H9 (cell line): ENCODE measurements around the gene RERE. TPM values are rescaled to one million over a fixed set of nuclear protein-coding genes. Genes with fewer than 3 reads are reported as not detected.

ENCODE experiments used
- DNase-seq: peaks from one replicate; pipeline ENCODE4 v3.0.0-alpha.2; 2017
- H2AFZ ChIP-seq: one replicate; pipeline ENCODE4 v1.6.1; 2013; ENCODE audit warnings: mild to moderate bottlenecking, low read length, control low read depth, moderate library complexity
- H2AK5ac ChIP-seq: 2 replicates; pipeline ENCODE4 v1.6.1; 2013; ENCODE audit warnings: low read length, control low read depth, mixed read lengths; ENCODE audit not compliant: insufficient read length
- H2BK120ac ChIP-seq: one replicate; pipeline ENCODE4 v1.6.1; 2013; ENCODE audit warnings: low read depth, mild to moderate bottlenecking, low read length, control low read depth, inconsistent platforms; ENCODE audit not compliant: poor library complexity, severe bottlenecking
- H2BK12ac ChIP-seq: 2 replicates; pipeline ENCODE4 v1.6.1; 2013; ENCODE audit warnings: low read length, control low read depth, mixed read lengths, low read depth; ENCODE audit not compliant: insufficient read length
- H2BK15ac ChIP-seq: 2 replicates; pipeline ENCODE4 v1.6.1; 2013; ENCODE audit warnings: low read depth, low read length, control low read depth
- H2BK20ac ChIP-seq: one replicate; pipeline ENCODE4 v1.6.1; 2013; ENCODE audit warnings: low read depth, mild to moderate bottlenecking, low read length, control low read depth, inconsistent platforms; ENCODE audit not compliant: poor library complexity, severe bottlenecking
- H2BK5ac ChIP-seq: 2 replicates; pipeline ENCODE4 v1.6.1; 2013; ENCODE audit warnings: low read length, control low read depth, mixed read lengths; ENCODE audit not compliant: insufficient read length
- H3K14ac ChIP-seq: 2 replicates; pipeline ENCODE4 v1.6.1; 2013; ENCODE audit warnings: low read length, control low read depth; ENCODE audit not compliant: insufficient read depth
- H3K18ac ChIP-seq: 2 replicates; pipeline ENCODE4 v1.6.1; 2013; ENCODE audit warnings: low read depth, mild to moderate bottlenecking, mixed read lengths, low read length, control low read depth; ENCODE audit not compliant: insufficient read length
- H3K23ac ChIP-seq: 2 replicates; pipeline ENCODE4 v1.6.1; 2013; ENCODE audit warnings: low read length, control low read depth, mixed read lengths, low read depth; ENCODE audit not compliant: insufficient read length
- H3K23me2 ChIP-seq: 2 replicates; pipeline ENCODE4 v1.6.1; 2013; ENCODE audit warnings: low read depth, mild to moderate bottlenecking, mixed read lengths, low read length, control low read depth; ENCODE audit not compliant: insufficient read length, poor library complexity, severe bottlenecking
- H3K27ac ChIP-seq: 2 replicates; pipeline ENCODE4 v1.5.1; 2013; ENCODE audit warnings: low read length, control low read depth, mixed read lengths, low read depth; ENCODE audit not compliant: insufficient read length
- H3K27me3 ChIP-seq: 2 replicates; pipeline ENCODE4 v1.6.1; 2013; ENCODE audit warnings: low read length, control low read depth, inconsistent platforms; ENCODE audit not compliant: insufficient read depth
- H3K4ac ChIP-seq: 2 replicates; pipeline ENCODE4 v1.6.1; 2013; ENCODE audit warnings: low read depth, mild to moderate bottlenecking, control low read depth, inconsistent platforms, low read length, moderate library complexity
- H3K4me1 ChIP-seq: 2 replicates; pipeline ENCODE4 v1.6.1; 2013; ENCODE audit warnings: low read length, control low read depth, inconsistent platforms; ENCODE audit not compliant: insufficient read depth
- H3K4me2 ChIP-seq: 2 replicates; pipeline ENCODE4 v1.6.1; 2013; ENCODE audit warnings: low read length, control low read depth, mixed read lengths; ENCODE audit not compliant: insufficient read length, insufficient read depth
- H3K56ac ChIP-seq: 2 replicates; pipeline ENCODE4 v1.6.1; 2013; ENCODE audit warnings: low read depth, mild to moderate bottlenecking, mixed read lengths, low read length, control low read depth; ENCODE audit not compliant: insufficient read length
- H3K79me1 ChIP-seq: 2 replicates; pipeline ENCODE4 v1.6.1; 2013; ENCODE audit warnings: low read depth, mild to moderate bottlenecking, moderate library complexity, low read length, control low read depth, inconsistent platforms; ENCODE audit not compliant: insufficient read depth, poor library complexity, severe bottlenecking
- H3K79me2 ChIP-seq: 2 replicates; pipeline ENCODE4 v1.6.1; 2013; ENCODE audit warnings: low read length, control low read depth, inconsistent platforms; ENCODE audit not compliant: insufficient read depth
- H3K9ac ChIP-seq: 2 replicates; pipeline ENCODE4 v1.6.1; 2013; ENCODE audit warnings: low read length, control low read depth, mixed read lengths; ENCODE audit not compliant: insufficient read length; ENCODE audit errors: extremely low read depth
- H3K9me3 ChIP-seq: one replicate; pipeline ENCODE4 v1.6.1; 2013; ENCODE audit warnings: low read depth, low read length, inconsistent platforms; ENCODE audit not compliant: control insufficient read depth
- H3T11ph ChIP-seq: one replicate; pipeline ENCODE4 v1.6.1; 2013; ENCODE audit warnings: mild to moderate bottlenecking, low read length, control low read depth, inconsistent platforms
- H4K20me1 ChIP-seq: one replicate; pipeline ENCODE4 v1.6.1; 2013; ENCODE audit not compliant: control insufficient read depth, insufficient read length, insufficient read depth
- H4K5ac ChIP-seq: 2 replicates; pipeline ENCODE4 v1.6.1; 2013; ENCODE audit warnings: low read depth, mild to moderate bottlenecking, mixed read lengths, low read length, control low read depth; ENCODE audit not compliant: insufficient read length
- H4K8ac ChIP-seq: replicated peaks from 2 replicates; pipeline ENCODE4 v1.6.1; 2013; ENCODE audit warnings: low read length, control low read depth, mixed read lengths, low read depth; ENCODE audit not compliant: insufficient read length
- H4K91ac ChIP-seq: 2 replicates; pipeline ENCODE4 v1.6.1; 2013; ENCODE audit warnings: low read depth, mild to moderate bottlenecking, moderate library complexity, mixed read lengths, low read length, control low read depth; ENCODE audit not compliant: insufficient read length
- H3K27ac Mint-ChIP-seq, 3 experiments: 2 replicates in 2 of 3; 3 replicates in 1 of 3; pipeline ENCODE4 v1.8.0; 2020 to 2021; ENCODE audit warnings: mixed read lengths in 3 of 3, mild to moderate bottlenecking in 1 of 3, moderate library complexity in 1 of 3
- H3K27me3 Mint-ChIP-seq: 2 replicates; pipeline ENCODE4 v1.8.0; 2021; ENCODE audit warnings: low read depth, mild to moderate bottlenecking, moderate library complexity, mixed read lengths
- H3K36me3 Mint-ChIP-seq, 3 experiments: 2 replicates in 2 of 3; 3 replicates in 1 of 3; pipeline ENCODE4 v1.8.0; 2020 to 2021; ENCODE audit warnings: low read depth in 3 of 3, mixed read lengths in 3 of 3; ENCODE audit not compliant: insufficient read depth in 1 of 3
- H3K4me1 Mint-ChIP-seq, 2 experiments: 2 replicates each; pipeline ENCODE4 v1.8.0; 2020; ENCODE audit warnings: mixed read lengths in 2 of 2
- H3K4me3 Mint-ChIP-seq, 2 experiments: 2 replicates in 1 of 2; 3 replicates in 1 of 2; pipeline ENCODE4 v1.8.0; 2020 to 2021; ENCODE audit warnings: mild to moderate bottlenecking in 2 of 2, mixed read lengths in 2 of 2, moderate library complexity in 1 of 2
- H3K9me3 Mint-ChIP-seq, 2 experiments: 2 replicates in 1 of 2; 3 replicates in 1 of 2; pipeline ENCODE4 v1.8.0; 2020; ENCODE audit warnings: mild to moderate bottlenecking in 2 of 2, mixed read lengths in 2 of 2, moderate library complexity in 1 of 2
- CTCF ChIP-seq: fragments of 200-600 bp; sonication (generic); conservative IDR thresholded peaks from 3 replicates; pipeline ENCODE4 v1.8.0; 2021; ENCODE audit warnings: antibody characterized with exemption, mild to moderate bottlenecking
- total RNA-seq: library from RNA; stranded (reverse); gene quantifications from 2 replicates; pipeline ENCODE4 v1.2.1, GENCODE V29; 2021

The RERE gene
- total RNA-seq, 1 experiment from 2014 or later: 103 TPM

- Mint-ChIP-seq H3K27me3 (no peaks in the 10 kb centered on the region), H3K9me3 (no peaks in the 10 kb centered on the region), H3K4me1 (peaks cover 21 to 22% of the 10 kb centered on the region in 2 experiments), H3K4me3 (no peak overlapping the region), H3K36me3 (peaks cover 0 to 3% (median 0%) of the 10 kb centered on the region in 3 experiments; a peak in 1 of 7 replicates), H3K27ac (0 out of 7 replicates have a peak overlapping the region, but pooled peaks of 1 of the 3 experiments have one; percentile 56)
- Histone ChIP-seq H3K27me3 (no peaks in the 10 kb centered on the region), H4K5ac (no peak overlapping the region), H3K4ac (no peak overlapping the region), H3K79me2 (no peaks in the 10 kb centered on the region; the same call in 1 of the 2 replicates), H2BK15ac (no peak overlapping the region), H2BK12ac (no peak overlapping the region), H2BK5ac (no peak overlapping the region), H3K4me1 (peaks cover 2% of the 10 kb centered on the region; the same call in 1 of the 2 replicates), H4K91ac (no peak overlapping the region), H2BK20ac (no peak overlapping the region), H3K18ac (no peak overlapping the region), H4K20me1 (no peaks in the 10 kb centered on the region), H3K79me1 (no peaks in the 10 kb centered on the region), H3K27ac (no peak overlapping the region), H3T11ph (no peak overlapping the region), H3K9me3 (no peaks in the 10 kb centered on the region), H2BK120ac (no peak overlapping the region), H2AFZ (no peak overlapping the region), H4K8ac (no peak overlapping the region), H3K23me2 (no peaks in the 10 kb centered on the region), H3K4me2 (no peak overlapping the region), H3K23ac (no peak overlapping the region), H3K9ac (no peak overlapping the region), H3K56ac (no peak overlapping the region), H2AK5ac (no peak overlapping the region), H3K14ac (no peak overlapping the region)
- TF ChIP-seq CTCF: no peak
- DNase-seq: no peak
Observed at GRCh38 chr1:8753736-8754135, 63.7 kb downstream of the RERE start.
